Fibroblast of lung (primary cell): ENCODE data around the gene GLB1L. TPM values are rescaled to one million over a fixed set of nuclear protein-coding genes. Genes with fewer than 3 reads are reported as not detected.
A peak's percentile ranks its signal among the peaks of the same experiment; 100 is the strongest.

ENCODE experiments used
- DNase-seq, 2 donors: peaks; one replicate each; pipeline versions ENCODE4 v3.0.0 to v3.0.0-alpha.2; 2010; ENCODE audit warnings: low read depth in 2 of 2
- H2AFZ ChIP-seq: 2 replicates; pipeline ENCODE4 v1.5.1; 2012; ENCODE audit warnings: low read length, control low read depth, inconsistent platforms
- H3K27ac ChIP-seq: 2 replicates; pipeline ENCODE4 v1.5.1; 2011; ENCODE audit warnings: low read length, control low read depth; ENCODE audit not compliant: insufficient read depth
- H3K27me3 ChIP-seq: 2 replicates; pipeline ENCODE4 v1.5.1; 2011; ENCODE audit warnings: mild to moderate bottlenecking, low read length; ENCODE audit not compliant: control insufficient read depth, insufficient read depth
- H3K36me3 ChIP-seq: 2 replicates; pipeline ENCODE4 v1.5.1; 2011; ENCODE audit warnings: low read length; ENCODE audit not compliant: control insufficient read depth, insufficient read depth
- H3K4me1 ChIP-seq: 2 replicates; pipeline ENCODE4 v1.5.1; 2011; ENCODE audit warnings: low read length; ENCODE audit not compliant: control insufficient read depth, insufficient read depth; ENCODE audit errors: extremely low read depth
- H3K4me2 ChIP-seq: 2 replicates; pipeline ENCODE4 v1.5.1; 2011; ENCODE audit warnings: low read length, control low read depth; ENCODE audit not compliant: insufficient read depth; ENCODE audit errors: extremely low read depth
- H3K4me3 ChIP-seq, 4 experiments: fragments of 200-600 bp in 1 of 4; sonication (generic) in 1 of 4; replicated peaks in 1 of 4; 2 replicates each; pipeline ENCODE4 v1.5.1; 2011 to 2016; ENCODE audit warnings: low read length in 4 of 4, low read depth in 3 of 4, mild to moderate bottlenecking in 3 of 4, control low read depth in 2 of 4, inconsistent platforms in 1 of 4, mixed read lengths in 1 of 4; ENCODE audit not compliant: insufficient read depth in 1 of 4; ENCODE audit errors: control extremely low read depth in 1 of 4
- H3K79me2 ChIP-seq: 2 replicates; pipeline ENCODE4 v1.5.1; 2012; ENCODE audit warnings: mild to moderate bottlenecking, low read length, inconsistent platforms; ENCODE audit not compliant: control insufficient read depth, insufficient read depth
- H3K9ac ChIP-seq: 2 replicates; pipeline ENCODE4 v1.5.1; 2011; ENCODE audit warnings: mild to moderate bottlenecking, low read length, control low read depth; ENCODE audit not compliant: insufficient read depth
- H3K9me3 ChIP-seq: 2 replicates; pipeline ENCODE4 v1.5.1; 2012; ENCODE audit warnings: low read depth, low read length; ENCODE audit not compliant: control insufficient read depth, insufficient read depth
- H4K20me1 ChIP-seq: 2 replicates; pipeline ENCODE4 v1.5.1; 2011; ENCODE audit warnings: low read length; ENCODE audit not compliant: control insufficient read depth, insufficient read depth; ENCODE audit errors: extremely low read depth
- CTCF ChIP-seq, 2 donors: IDR thresholded peaks in 1 of 2; conservative IDR thresholded peaks in 1 of 2; 1 replicate in 1 of 2; 2 replicates in 1 of 2; pipeline ENCODE4 v1.5.1; 2011 to 2012; ENCODE audit warnings: low read length in 2 of 2, control low read depth in 1 of 2, inconsistent platforms in 1 of 2, low read depth in 1 of 2, mild to moderate bottlenecking in 1 of 2
- EZH2 ChIP-seq: IDR thresholded peaks from 2 replicates; pipeline ENCODE4 v1.5.1; 2012; ENCODE audit warnings: low read length, control low read depth, mild to moderate bottlenecking; ENCODE audit errors: missing control alignments
- polyA plus RNA-seq, 2 donors: library from polyadenylated mRNA; depleted of rRNA in 1 of 2; stranded (reverse) in 1 of 2; unstranded in 1 of 2; fragments of >200 nt; gene quantifications; 2 replicates each; pipeline ENCODE4 v1.2.1, GENCODE V29; 2011 to 2012; ENCODE audit warnings: missing spikeins in 1 of 2
- total RNA-seq: library from RNA; depleted of rRNA; stranded (reverse); fragments of >200 nt; gene quantifications from 2 replicates; pipeline ENCODE4 v1.2.1, GENCODE V29; 2014

GLB1L gene
- total and polyA plus RNA-seq, 2 donors (not counting 1 experiment from before 2014, with no cell fraction given): 12.8 to 28.2 TPM

- H3K4me1 ChIP-seq: peaks cover 13% of the 10 kb centered on the region
- H3K9ac ChIP-seq: no peak overlapping the region
- no peak overlapping the region for H2AFZ ChIP-seq
- no peak overlapping the region for H3K4me2 ChIP-seq
- no peak for TF ChIP-seq CTCF (conservative IDR thresholded peaks at IDR 0.05 in 1 of 2, IDR thresholded peaks at IDR 0.05 in 1 of 2; ENCODE audit: low read depth in 1 of 2, low read length in 2 of 2)
- no peaks in the 10 kb centered on the region for H3K9me3 ChIP-seq
- no peaks in the 10 kb centered on the region for H3K27me3 ChIP-seq
- peaks cover 21% of the 10 kb centered on the region for H3K36me3 ChIP-seq
- no peak overlapping the region for H3K27ac ChIP-seq
- no peaks in the 10 kb centered on the region for H4K20me1 ChIP-seq
- H3K79me2 ChIP-seq: no peaks in the 10 kb centered on the region
- H3K4me3 ChIP-seq: no peak overlapping the region
- DNase-seq: no peak
Observed at GRCh38 chr2:219219784-219220532, 25.3 kb downstream of the GLB1L start.

GRCh38 chr2:219218732-219219701, 26.2 kb downstream of the GLB1L start, which contains the start of gene ABCB6:
Gene ABCB6 (minus strand): TSS chr2:219218958. CDS start chr2:219218673, 285 bp downstream.
- TF ChIP-seq EZH2: no peak
- no peak for TF ChIP-seq CTCF (conservative IDR thresholded peaks at IDR 0.05 in 1 of 2, IDR thresholded peaks at IDR 0.05 in 1 of 2; ENCODE audit: low read depth in 1 of 2, low read length in 2 of 2)
- Histone ChIP-seq H3K27ac (peak within 1 kb of the TSS; percentile 87), H3K9me3 (no peaks in the 10 kb centered on the region), H3K4me3 (peak within 1 kb of the TSS; percentile 43 to 65 (median 53)), H3K9ac (peak within 1 kb of the TSS; percentile 74), H3K36me3 (peaks cover 22% of the 10 kb centered on the region), H3K4me2 (peak within 1 kb of the TSS; percentile 74), H2AFZ (peak within 1 kb of the TSS; percentile 9), H3K27me3 (no peaks in the 10 kb centered on the region), H3K4me1 (peaks cover 13% of the 10 kb centered on the region), H4K20me1 (no peaks in the 10 kb centered on the region), H3K79me2 (no peaks in the 10 kb centered on the region)
- DNase-seq: peak; percentile 90 to 94

- H3K79me2 ChIP-seq: no peaks in the 10 kb centered on the region
Observed at GRCh38 chr2:219218217-219218731, 27.0 kb downstream of the GLB1L start.

More at GRCh38 chr2:219218217-219218731, 27.0 kb downstream of the GLB1L start:
- Histone ChIP-seq H3K4me2 (peak overlapping the region; percentile 74), H3K4me1 (peaks cover 13% of the 10 kb centered on the region), H2AFZ (peak overlapping the region; percentile 9), H3K9ac (peak overlapping the region; percentile 74), H4K20me1 (no peaks in the 10 kb centered on the region), H3K36me3 (peaks cover 23% of the 10 kb centered on the region), H3K4me3 (peak overlapping the region; percentile 43 to 65 (median 53)), H3K9me3 (no peaks in the 10 kb centered on the region), H3K27ac (peak overlapping the region; percentile 87), H3K27me3 (no peaks in the 10 kb centered on the region)
- TF ChIP-seq CTCF (conservative IDR thresholded peaks at IDR 0.05 in 1 of 2, IDR thresholded peaks at IDR 0.05 in 1 of 2; ENCODE audit: low read depth in 1 of 2, low read length in 2 of 2): no peak
- no peak for TF ChIP-seq EZH2
- peak; percentile 69 to 81 for DNase-seq
